ENCODE results near the gene CGB5. TPM values are rescaled to one million over a fixed set of nuclear protein-coding genes. Genes with fewer than 3 reads are reported as not detected.

The CGB5 gene
- total RNA-seq, 1 experiment from 2014 or later: not detected

GRCh38 chr19:49019242-49019932 is 24.3 kb upstream of the CGB5 start:
- Histone ChIP-seq H3K4me3 (ENCODE audit: low read depth in 2 of 2, low read length in 2 of 2) (peak overlapping the region; percentile 43 to 51), H3K4me1 (ENCODE audit: control insufficient read depth, insufficient read depth, low read length) (no peaks in the 10 kb centered on the region; the same call in 1 of the 2 replicates), H3K9me3 (ENCODE audit: control insufficient read depth, insufficient read depth, low read depth, low read length) (no peaks in the 10 kb centered on the region), H3K36me3 (ENCODE audit: control insufficient read depth, insufficient read depth, low read length) (no peaks in the 10 kb centered on the region), H3K27ac (ENCODE audit: low read length) (peak overlapping the region; percentile 72), H3K27me3 (ENCODE audit: control insufficient read depth, insufficient read depth, low read length) (no peaks in the 10 kb centered on the region)
- no peak for TF ChIP-seq CTCF (IDR thresholded peaks at IDR 0.05)
- TF ChIP-seq SIN3A (IDR thresholded peaks at IDR 0.05; ENCODE audit: borderline replicate concordance, insufficient read depth, low read depth, low read length): no peak
- no peak for TF ChIP-seq TCF7L2 (IDR thresholded peaks at IDR 0.05; ENCODE audit: low read depth, low read length)
- no peak for TF ChIP-seq REST (IDR thresholded peaks at IDR 0.05; ENCODE audit: insufficient read depth in 1 of 2, low read depth in 2 of 2, low read length in 1 of 2)
- TF ChIP-seq POLR2AphosphoS5 (IDR thresholded peaks at IDR 0.05; ENCODE audit: low read depth, low read length): no peak
- intact Hi-C loops (cut with micrococcal nuclease; ENCODE audit: unreplicated experiment): no loop called here
- DNase-seq (ENCODE audit: low read depth, low spot score) (no peak), ATAC-seq (peak; percentile 74)
- CTCF ChIA-PET: no interaction called here
- in situ Hi-C loops (cut with HindIII; ENCODE audit: low pct_unique_long_range_greater_than_20kb, low sequenced_read_pairs): no loop called here
- POLR2A ChIA-PET: interaction anchor here (0.6 to 0.7 kb wide), 3 partner anchors 37 to 999 kb away, joined by 4 to 13 read pairs (median 5); no protein-coding TSS in a partner anchor
- BruUV-seq (replicated peaks): no TSS peak

- Histone ChIP-seq H3K27me3 (ENCODE audit: control insufficient read depth, insufficient read depth, low read length) (no peaks in the 10 kb centered on the region), H3K4me1 (ENCODE audit: control insufficient read depth, insufficient read depth, low read length) (no peaks in the 10 kb centered on the region; the same call in 1 of the 2 replicates), H3K4me3 (ENCODE audit: low read depth in 2 of 2, low read length in 2 of 2) (no peak overlapping the region), H3K36me3 (ENCODE audit: control insufficient read depth, insufficient read depth, low read length) (no peaks in the 10 kb centered on the region), H3K9me3 (ENCODE audit: control insufficient read depth, insufficient read depth, low read depth, low read length) (no peaks in the 10 kb centered on the region), H3K27ac (ENCODE audit: low read length) (no peak overlapping the region)
- POLR2A ChIA-PET: no interaction called here
- DNase-seq (ENCODE audit: low read depth, low spot score): no peak
- CTCF ChIA-PET: no interaction called here
- in situ Hi-C loops (cut with HindIII; ENCODE audit: low pct_unique_long_range_greater_than_20kb, low sequenced_read_pairs) (no loop called here), intact Hi-C loops (cut with micrococcal nuclease; ENCODE audit: unreplicated experiment) (no loop called here)
- ATAC-seq: no peak
- TF ChIP-seq REST (IDR thresholded peaks at IDR 0.05; ENCODE audit: insufficient read depth in 1 of 2, low read depth in 2 of 2, low read length in 1 of 2) (no peak), CTCF (IDR thresholded peaks at IDR 0.05) (no peak), POLR2AphosphoS5 (IDR thresholded peaks at IDR 0.05; ENCODE audit: low read depth, low read length) (no peak), SIN3A (IDR thresholded peaks at IDR 0.05; ENCODE audit: borderline replicate concordance, insufficient read depth, low read depth, low read length) (no peak), TCF7L2 (IDR thresholded peaks at IDR 0.05; ENCODE audit: low read depth, low read length) (no peak)
- no TSS peak for BruUV-seq (replicated peaks)
These were observed 23.3 kb upstream of the CGB5 start for GRCh38 chr19:49020342-49020741.

All from Panc1 (cell line).